K562 (cell line): ENCODE measurements around the gene COL23A1. TPM values are rescaled to one million over a fixed set of nuclear protein-coding genes. Genes with fewer than 3 reads are reported as not detected.

Source experiments
- ATAC-seq: fragments of 200-7000 bp; cut with Tn5 transposase; 3 replicates; pipeline ENCODE4 v1.9.1; 2020; ENCODE audit warnings: moderate library complexity
- BruUV-seq: library from RNA; stranded (reverse); fragments of 400-500 nt; replicated peaks from 2 replicates; lab custom pipeline; 2021; lab: Mats Ljungman, UMichigan
- CTCF ChIA-PET: fragments of 300-600 bp; formaldehyde crosslinking; extraction: SDS; loops from one replicate; lab custom pipeline; 2021; ENCODE audit warnings: low intra/inter-chr PET ratio; lab: Yijun Ruan, JAX
- POLR2A ChIA-PET: fragments of 300-600, 350-650 bp; sonication (Branson Sonifier 250); formaldehyde crosslinking; extraction: SDS; loops from one replicate; lab custom pipeline; 2021; ENCODE audit warnings: antibody characterized with exemption, inconsistent platforms; lab: Yijun Ruan, JAX
- DNase-seq, 4 experiments: peaks; one replicate each; pipeline versions ENCODE4 v3.0.0 to v3.0.0-alpha.2; 2011 to 2018; ENCODE audit warnings: low spot score in 3 of 4, mixed read lengths in 3 of 4; ENCODE audit errors: extremely low read depth in 1 of 4
- FAIRE-seq: peaks from 2 replicates; lab custom pipeline; 2011; peaks lifted over from hg19 to GRCh38; lab: Jason Lieb, UNC
- H2AFZ ChIP-seq: 2 replicates; pipeline ENCODE4 v1.6.0; 2011; ENCODE audit warnings: low read depth, low read length, control low read depth, inconsistent platforms
- H3K27ac ChIP-seq: fragments of 200-600 bp; 3 replicates; pipeline ENCODE4 v1.8.0; 2011; ENCODE audit warnings: low read depth, mild to moderate bottlenecking, control low read depth, inconsistent platforms, low read length, moderate library complexity, mixed read lengths; ENCODE audit errors: extremely low read depth
- H3K27me3 ChIP-seq, 2 experiments: fragments of 300-600 bp in 1 of 2; 2 replicates in 1 of 2; 3 replicates in 1 of 2; pipeline versions ENCODE4 v1.6.0 to v1.8.0; 2011; ENCODE audit warnings: inconsistent platforms in 2 of 2, low read length in 2 of 2, mild to moderate bottlenecking in 1 of 2, mixed read lengths in 1 of 2, moderate library complexity in 1 of 2; ENCODE audit not compliant: control insufficient read depth in 2 of 2, insufficient read depth in 2 of 2
- H3K36me3 ChIP-seq: fragments of 300-600 bp; 3 replicates; pipeline ENCODE4 v1.8.0; 2011; ENCODE audit warnings: mild to moderate bottlenecking, low read length, inconsistent platforms; ENCODE audit not compliant: control insufficient read depth, insufficient read depth
- H3K4me1 ChIP-seq, 2 experiments: fragments of 200-600 bp in 1 of 2; replicated peaks in 1 of 2; 2 replicates in 1 of 2; 3 replicates in 1 of 2; pipeline versions ENCODE4 v1.5.1 to v1.8.0; 2011; ENCODE audit warnings: inconsistent platforms in 2 of 2, low read length in 2 of 2, mild to moderate bottlenecking in 1 of 2, mixed read lengths in 1 of 2, moderate library complexity in 1 of 2; ENCODE audit not compliant: control insufficient read depth in 2 of 2, insufficient read depth in 2 of 2
- H3K4me2 ChIP-seq: 2 replicates; pipeline ENCODE4 v1.6.1; 2011; ENCODE audit warnings: low read length, control low read depth, inconsistent platforms, mixed read lengths; ENCODE audit not compliant: insufficient read depth
- H3K4me3 ChIP-seq: fragments of 200-600 bp; sonication (generic), shearing (Covaris generic); 2 replicates; pipeline ENCODE4 v1.5.1; 2016; ENCODE audit warnings: control low read depth, inconsistent platforms
- H3K79me2 ChIP-seq: fragments of 200-600 bp; 3 replicates; pipeline ENCODE4 v1.8.0; 2011; ENCODE audit warnings: low read length, inconsistent platforms; ENCODE audit not compliant: control insufficient read depth, insufficient read depth
- H3K9ac ChIP-seq, 2 experiments: 2 replicates each; pipeline versions ENCODE4 v1.6.0 to v1.6.1; 2011; ENCODE audit warnings: low read depth in 2 of 2, low read length in 2 of 2, control low read depth in 1 of 2, inconsistent platforms in 1 of 2, mild to moderate bottlenecking in 1 of 2, mixed read lengths in 1 of 2; ENCODE audit not compliant: insufficient read depth in 1 of 2
- H3K9me1 ChIP-seq: one replicate; pipeline ENCODE4 v1.6.0; 2011; ENCODE audit warnings: inconsistent platforms, mild to moderate bottlenecking, low read length, moderate library complexity; ENCODE audit not compliant: control insufficient read depth, insufficient read depth
- H3K9me3 ChIP-seq: replicated peaks from 2 replicates; pipeline ENCODE4 v1.5.1; 2011; ENCODE audit warnings: low read depth, low read length, inconsistent platforms; ENCODE audit not compliant: control insufficient read depth, insufficient read depth
- H4K20me1 ChIP-seq: replicated peaks from 2 replicates; pipeline ENCODE4 v1.6.1; 2011; ENCODE audit warnings: low read length, inconsistent platforms, mixed read lengths; ENCODE audit not compliant: control insufficient read depth, insufficient read depth
- BRD4 ChIP-seq: fragments of 200-600 bp; sonication (generic); IDR thresholded peaks from 2 replicates; pipeline ENCODE4 v1.6.1; 2017; ENCODE audit warnings: inconsistent platforms
- CBX3 ChIP-seq, 2 experiments: IDR thresholded peaks; 1 replicate in 1 of 2; 2 replicates in 1 of 2; pipeline ENCODE4 v1.6.1; 2012; ENCODE audit warnings: inconsistent platforms in 2 of 2, low read length in 2 of 2, borderline replicate concordance in 1 of 2, control low read depth in 1 of 2
- CREM ChIP-seq: IDR thresholded peaks from 2 replicates; pipeline ENCODE4 v1.6.1; 2014; ENCODE audit warnings: antibody characterized with exemption, low read depth
- E2F6 ChIP-seq, 2 experiments: IDR thresholded peaks; 2 replicates each; pipeline ENCODE4 v1.6.1; 2011; ENCODE audit warnings: borderline replicate concordance in 1 of 2, control low read depth in 1 of 2, low read depth in 1 of 2, low read length in 1 of 2, mild to moderate bottlenecking in 1 of 2, mixed read lengths in 1 of 2, moderate library complexity in 1 of 2; ENCODE audit not compliant: insufficient read depth in 1 of 2, insufficient read length in 1 of 2, poor library complexity in 1 of 2, severe bottlenecking in 1 of 2; ENCODE audit errors: extremely low read depth in 1 of 2
- KHSRP ChIP-seq: fragments of 450-650 bp; IDR thresholded peaks from 2 replicates; pipeline ENCODE4 v1.6.1; 2017
- NCOA2 ChIP-seq, 2 experiments: fragments of 450-650 bp; IDR thresholded peaks; 2 replicates each; pipeline ENCODE4 v1.6.1; 2018; ENCODE audit warnings: mild to moderate bottlenecking in 2 of 2, moderate library complexity in 1 of 2; ENCODE audit not compliant: partially characterized antibody in 2 of 2
- SETDB1 ChIP-seq: IDR thresholded peaks from one replicate; pipeline ENCODE4 v1.6.1; 2012; ENCODE audit warnings: low read length, control low read depth, inconsistent platforms
- SNRNP70 ChIP-seq: fragments of 200-400 bp; formaldehyde crosslinking; optimal IDR thresholded peaks from 2 replicates; pipeline ENCODE3; 2017; ENCODE audit warnings: low read depth, low read length
- U2AF1 ChIP-seq: fragments of 200-400 bp; formaldehyde crosslinking; optimal IDR thresholded peaks from 2 replicates; pipeline ENCODE3; 2017; ENCODE audit warnings: mild to moderate bottlenecking, low read depth, low read length, moderate library complexity
- ZBTB5 ChIP-seq: fragments of 450-650 bp; IDR thresholded peaks from 2 replicates; pipeline ENCODE4 v1.6.1; 2017; ENCODE audit warnings: antibody characterized with exemption
- ZNF639 ChIP-seq, 2 experiments: fragments of 200-800 bp in 1 of 2; sonication (Bioruptor generic) in 1 of 2; sonication (generic) in 1 of 2; formaldehyde crosslinking in 1 of 2; IDR thresholded peaks in 1 of 2; conservative IDR thresholded peaks in 1 of 2; 2 replicates each; pipeline versions ENCODE4 v1.5.0 to v1.6.1; 2016 to 2020; ENCODE audit warnings: missing compliant biosample characterization in 1 of 2, missing genetic modification characterization in 1 of 2, missing genetic modification reagents in 1 of 2
- WGBS: fragments of 100-300 bp; shearing (Covaris generic); methylation state at CpG from one replicate; pipeline ENCODE4 v1.1.6; 2016; ENCODE audit warnings: low coverage, mixed read lengths; ENCODE audit not compliant: insufficient coverage; ENCODE audit errors: missing lambda C conversion rate; 5-methylcytosine and 5-hydroxymethylcytosine counted together
- in situ Hi-C: fragments of 300-500 bp; cut with MboI; formaldehyde crosslinking; loops from 4 replicates; pipeline ENCODE4 v1.15.0; 2018; ENCODE audit warnings: inconsistent platforms, mixed read lengths
- intact Hi-C: fragments of 100-400 bp; cut with micrococcal nuclease; formaldehyde crosslinking; loops from 2 replicates; pipeline ENCODE4 v1.14.2; 2022
- polyA plus RNA-seq, 8 experiments: library from polyadenylated mRNA; depleted of rRNA in 4 of 8; stranded (reverse) in 5 of 8; unstranded in 3 of 8; fragments of >200 nt; fragmentation: Nextera tagmentation in 2 of 8; fragmentation: Illumina TruSeq in 1 of 8; extraction: Ambion mirVana in 2 of 8; extraction: Trizol in 1 of 8; gene quantifications; 2 replicates each; pipeline versions ENCODE4 v1.2.1 to v1.2.3, GENCODE V29; 2011 to 2014; ENCODE audit warnings: inconsistent platforms in 1 of 8, missing spikeins in 1 of 8
- total RNA-seq, 7 experiments: library from RNA; depleted of rRNA in 6 of 7; stranded (reverse); fragments of >200 nt in 6 of 7; fragmentation: Illumina TruSeq in 2 of 7; extraction: Trizol in 2 of 7; gene quantifications; 2 replicates each; pipeline versions ENCODE4 v1.2.1 to v1.2.3, GENCODE V29; 2011 to 2021; ENCODE audit warnings: low replicate concordance in 1 of 7

COL23A1 gene
- total and polyA plus RNA-seq, 9 of the 15 experiments (the other 6 are each of a cell fraction or from before 2014, with no cell fraction given): 0.09 TPM; not detected in 8

GRCh38 chr5:178391480-178391879 lies 198.7 kb downstream of the COL23A1 start:
- no peak overlapping the region for H3K4me3 ChIP-seq
- no peaks in the 10 kb centered on the region for H3K79me2 ChIP-seq
- H3K27ac ChIP-seq: no peak overlapping the region
- no peaks in the 10 kb centered on the region; a peak in 1 of 5 replicates for H3K4me1 ChIP-seq
- H3K9me1 ChIP-seq: no peaks in the 10 kb centered on the region
- no peak overlapping the region for H3K9ac ChIP-seq
- DNase-seq: no peak
- in situ Hi-C loops (no loop called here), intact Hi-C loops (no loop called here)
- no peak for ATAC-seq
- TF ChIP-seq KHSRP (no peak), CREM (no peak)
- POLR2A ChIA-PET: no interaction called here
- no peaks in the 10 kb centered on the region for H3K36me3 ChIP-seq
- no peak overlapping the region for H3K4me2 ChIP-seq
- 1% methylated on average over 4 of the region's 4 CpGs for WGBS
- no peaks in the 10 kb centered on the region for H3K9me3 ChIP-seq
- BruUV-seq: no TSS peak
- H4K20me1 ChIP-seq: 0 out of 2 replicates have a peak, but pooled peaks cover 3% of the 10 kb centered on the region
- FAIRE-seq: no peak
- CTCF ChIA-PET: no interaction called here
- peaks cover 40 to 74% of the 10 kb centered on the region in 2 experiments for H3K27me3 ChIP-seq
- no peak overlapping the region for H2AFZ ChIP-seq

- Histone ChIP-seq H3K4me1 (peaks cover 0 to 3% of the 10 kb centered on the region in 2 experiments; a peak in 2 of 5 replicates), H3K79me2 (no peaks in the 10 kb centered on the region), H3K9ac (no peak overlapping the region), H3K27ac (no peak overlapping the region), H3K9me1 (no peaks in the 10 kb centered on the region), H2AFZ (no peak overlapping the region), H3K9me3 (no peaks in the 10 kb centered on the region), H3K36me3 (no peaks in the 10 kb centered on the region), H3K27me3 (peaks cover 53 to 91% of the 10 kb centered on the region in 2 experiments), H3K4me2 (no peak overlapping the region), H4K20me1 (peaks cover 9% of the 10 kb centered on the region; the same call in 1 of the 2 replicates), H3K4me3 (no peak overlapping the region)
- DNase-seq (no peak), ATAC-seq (no peak), FAIRE-seq (no peak)
- in situ Hi-C loops: no loop called here
- no TSS peak for BruUV-seq
- intact Hi-C loops: no loop called here
- CTCF ChIA-PET: no interaction called here
- POLR2A ChIA-PET: interaction anchor here (0.6 kb wide), 1 partner anchor 1926 kb away, joined by 3 read pairs; no protein-coding TSS in a partner anchor
- 3% methylated on average over 12 of the region's 12 CpGs for WGBS
- no peak for TF ChIP-seq CBX3 (IDR thresholded peaks at IDR 0.05; ENCODE audit: borderline replicate concordance in 1 of 2, low read length in 2 of 2)
- TF ChIP-seq ZNF639 (CRISPR knock-in tag; conservative IDR thresholded peaks at IDR 0.05 in 1 of 2, IDR thresholded peaks at IDR 0.05 in 1 of 2): no peak
- TF ChIP-seq SETDB1: no peak
- no peak for TF ChIP-seq SNRNP70
- no peak for TF ChIP-seq BRD4
- no peak for TF ChIP-seq U2AF1
- no peak for TF ChIP-seq E2F6 (IDR thresholded peaks at IDR 0.05; ENCODE audit: borderline replicate concordance in 1 of 2, extremely low read depth in 1 of 2, insufficient read depth in 1 of 2, insufficient read length in 1 of 2, low read depth in 1 of 2, low read length in 1 of 2, poor library complexity in 1 of 2, severe bottlenecking in 1 of 2)
- TF ChIP-seq NCOA2 (IDR thresholded peaks at IDR 0.05; ENCODE audit: partially characterized antibody in 2 of 2): no peak
- no peak for TF ChIP-seq ZBTB5
Measured at GRCh38 chr5:178389796-178390195, 200.4 kb downstream of the COL23A1 start.
